ENCODE results near the gene SNX15.

Gene SNX15

GRCh38 chr11:65085446-65085845 is 58.2 kb downstream of the SNX15 start:
- TF ChIP-seq CTCF (IDR thresholded peaks at IDR 0.05) (no peak), ZFX (IDR thresholded peaks at IDR 0.05; ENCODE audit: borderline replicate concordance) (no peak)

GRCh38 chr11:65086809-65087208 is 59.6 kb downstream of the SNX15 start:
- TF ChIP-seq ZFX (IDR thresholded peaks at IDR 0.05; ENCODE audit: borderline replicate concordance) (no peak), CTCF (IDR thresholded peaks at IDR 0.05) (no peak)
- no peak overlapping the region for H3K27ac ChIP-seq

More at GRCh38 chr11:65085446-65085845, 58.2 kb downstream of the SNX15 start:
- H3K27ac ChIP-seq: no peak overlapping the region

- H3K27ac ChIP-seq: no peak overlapping the region
These were observed 60.0 kb downstream of the SNX15 start for GRCh38 chr11:65087216-65087615.

GRCh38 chr11:65087827-65088226 is 60.6 kb downstream of the SNX15 start:
- TF ChIP-seq CTCF (IDR thresholded peaks at IDR 0.05): no peak
- TF ChIP-seq ZFX (IDR thresholded peaks at IDR 0.05; ENCODE audit: borderline replicate concordance): no peak
- H3K27ac ChIP-seq: no peak overlapping the region

More at GRCh38 chr11:65087216-65087615, 60.0 kb downstream of the SNX15 start:
- TF ChIP-seq CTCF (IDR thresholded peaks at IDR 0.05): no peak
- no peak for TF ChIP-seq ZFX (IDR thresholded peaks at IDR 0.05; ENCODE audit: borderline replicate concordance)

- H3K27ac ChIP-seq: no peak overlapping the region
- TF ChIP-seq ZFX (IDR thresholded peaks at IDR 0.05; ENCODE audit: borderline replicate concordance): no peak
- no peak for TF ChIP-seq CTCF (IDR thresholded peaks at IDR 0.05)
These were observed 62.4 kb downstream of the SNX15 start for GRCh38 chr11:65089621-65090020.
